ENCODE measurements around the gene PPARD.

PPARD gene

DNA sequence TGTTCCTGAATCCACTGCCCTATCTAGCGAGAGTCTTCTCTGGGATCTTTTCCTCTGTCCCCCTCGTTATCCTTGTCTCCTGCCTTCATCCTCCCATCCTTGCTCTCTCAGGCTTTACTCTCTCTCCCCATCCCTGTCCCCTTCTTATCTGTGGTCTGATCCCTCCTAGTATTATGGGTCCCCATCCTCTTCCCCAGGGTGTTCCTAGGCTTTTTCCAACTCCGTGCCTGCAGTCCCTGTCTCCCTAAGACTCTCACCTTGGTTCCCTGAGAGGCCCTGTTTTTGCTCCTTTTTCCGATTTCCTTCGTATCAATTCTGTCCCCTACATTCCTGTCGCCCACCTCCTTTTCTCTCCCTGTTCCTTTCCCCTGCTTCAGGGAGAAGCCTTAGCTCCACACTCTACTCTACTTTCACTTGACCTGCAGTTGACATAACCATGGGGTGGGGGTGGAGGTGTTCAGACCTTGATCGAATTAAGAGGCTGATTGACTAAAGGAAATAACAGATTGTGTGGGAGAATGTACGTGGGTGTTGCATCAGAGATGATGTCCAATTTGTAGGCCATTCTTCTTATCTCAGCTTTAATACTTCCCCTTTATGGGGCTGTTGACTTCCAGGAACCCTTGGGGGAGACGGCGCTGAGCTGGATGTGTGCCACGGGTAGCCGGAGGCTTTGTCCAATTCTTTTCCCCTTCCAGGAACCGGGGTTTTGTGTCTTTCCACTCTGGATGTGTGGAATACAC is 905 bp downstream of the PPARD start:
- peak overlapping the region; percentile 85 for H3K4me3 ChIP-seq (ENCODE audit: low read length, poor library complexity, severe bottlenecking)
- H2AFZ ChIP-seq (ENCODE audit: low read length), result 0 out of 2 replicates have a peak overlapping the region, but pooled peaks have one; percentile 73
- peaks cover 4% of the 10 kb centered on the region for H4K20me1 ChIP-seq (ENCODE audit: insufficient read depth, low read length, poor library complexity, severe bottlenecking)

GRCh38 chr6:35343835-35344550 is 1.6 kb downstream of the PPARD start:
- Histone ChIP-seq H3K9ac (ENCODE audit: low read depth, low read length, poor library complexity, severe bottlenecking) (no peak overlapping the region), H3F3A (ENCODE audit: low read depth) (no peaks in the 10 kb centered on the region), H3K36me3 (ENCODE audit: insufficient read depth, low read length) (no peaks in the 10 kb centered on the region), H3K27me3 (ENCODE audit: insufficient read depth, low read length, poor library complexity, severe bottlenecking) (no peaks in the 10 kb centered on the region), H3K9me2 (replicated peaks; ENCODE audit: low read depth, low read length) (no peaks in the 10 kb centered on the region), H3K9me3 (ENCODE audit: insufficient read depth, low read depth, low read length) (no peaks in the 10 kb centered on the region), H3K79me2 (ENCODE audit: insufficient read depth, low read length) (peaks cover 8% of the 10 kb centered on the region; the same call in 1 of the 2 replicates), H3K4me3 (ENCODE audit: low read length, poor library complexity, severe bottlenecking) (peak overlapping the region; percentile 85), H3K4me1 (ENCODE audit: insufficient read depth, low read length, poor library complexity, severe bottlenecking) (peaks cover 24% of the 10 kb centered on the region), H4K20me1 (ENCODE audit: insufficient read depth, low read length, poor library complexity, severe bottlenecking) (peaks cover 4% of the 10 kb centered on the region), H3K4me2 (ENCODE audit: low read depth, low read length, poor library complexity, severe bottlenecking) (peak overlapping the region; percentile 99), H2AFZ (ENCODE audit: low read length) (no peak overlapping the region)
- TF ChIP-seq CTCF (conservative IDR thresholded peaks at IDR 0.05; ENCODE audit: low read length) (no peak), EZH2phosphoT487 (IDR thresholded peaks at IDR 0.05; ENCODE audit: borderline replicate concordance) (no peak)

More for the DNA sequence above, 905 bp downstream of the PPARD start:
- Histone ChIP-seq H3K79me2 (ENCODE audit: insufficient read depth, low read length) (peaks cover 8% of the 10 kb centered on the region; the same call in 1 of the 2 replicates), H3F3A (ENCODE audit: low read depth) (no peaks in the 10 kb centered on the region), H3K9me2 (replicated peaks; ENCODE audit: low read depth, low read length) (no peaks in the 10 kb centered on the region), H3K9ac (ENCODE audit: low read depth, low read length, poor library complexity, severe bottlenecking) (peak overlapping the region; percentile 77), H3K4me1 (ENCODE audit: insufficient read depth, low read length, poor library complexity, severe bottlenecking) (peaks cover 19% of the 10 kb centered on the region), H3K36me3 (ENCODE audit: insufficient read depth, low read length) (no peaks in the 10 kb centered on the region), H3K9me3 (ENCODE audit: insufficient read depth, low read depth, low read length) (no peaks in the 10 kb centered on the region), H3K4me2 (ENCODE audit: low read depth, low read length, poor library complexity, severe bottlenecking) (peak overlapping the region; percentile 99), H3K27me3 (ENCODE audit: insufficient read depth, low read length, poor library complexity, severe bottlenecking) (no peaks in the 10 kb centered on the region)
- TF ChIP-seq CTCF (conservative IDR thresholded peaks at IDR 0.05; ENCODE audit: low read length), result no peak
- TF ChIP-seq EZH2phosphoT487 (IDR thresholded peaks at IDR 0.05; ENCODE audit: borderline replicate concordance), result no peak

- no peaks in the 10 kb centered on the region for H4K20me1 ChIP-seq (ENCODE audit: insufficient read depth, low read length, poor library complexity, severe bottlenecking)
Measured at GRCh38 chr6:35351422-35351821, 9.1 kb downstream of the PPARD start.

More at GRCh38 chr6:35351422-35351821, 9.1 kb downstream of the PPARD start:
- TF ChIP-seq EZH2phosphoT487 (IDR thresholded peaks at IDR 0.05; ENCODE audit: borderline replicate concordance), result no peak
- no peak for TF ChIP-seq CTCF (conservative IDR thresholded peaks at IDR 0.05; ENCODE audit: low read length)
- Histone ChIP-seq H3K36me3 (ENCODE audit: insufficient read depth, low read length) (peaks cover 3% of the 10 kb centered on the region; the same call in 1 of the 2 replicates), H3K79me2 (ENCODE audit: insufficient read depth, low read length) (no peaks in the 10 kb centered on the region), H3K4me1 (ENCODE audit: insufficient read depth, low read length, poor library complexity, severe bottlenecking) (peaks cover 7% of the 10 kb centered on the region), H3K27me3 (ENCODE audit: insufficient read depth, low read length, poor library complexity, severe bottlenecking) (no peaks in the 10 kb centered on the region), H3K4me3 (ENCODE audit: low read length, poor library complexity, severe bottlenecking) (no peak overlapping the region), H3K9ac (ENCODE audit: low read depth, low read length, poor library complexity, severe bottlenecking) (no peak overlapping the region), H3K9me3 (ENCODE audit: insufficient read depth, low read depth, low read length) (no peaks in the 10 kb centered on the region), H3F3A (ENCODE audit: low read depth) (no peaks in the 10 kb centered on the region), H3K9me2 (replicated peaks; ENCODE audit: low read depth, low read length) (no peaks in the 10 kb centered on the region), H2AFZ (ENCODE audit: low read length) (no peak overlapping the region), H3K4me2 (ENCODE audit: low read depth, low read length, poor library complexity, severe bottlenecking) (no peak overlapping the region)
